Raji (cell line): ENCODE results near the gene EEF2.

Experiments
- POLR2A ChIP-seq: IDR thresholded peaks from 2 replicates; pipeline ENCODE4 v1.6.1; 2011; ENCODE audit warnings: low read depth, low read length, control low read depth; ENCODE audit not compliant: insufficient read depth

EEF2 gene

DNA sequence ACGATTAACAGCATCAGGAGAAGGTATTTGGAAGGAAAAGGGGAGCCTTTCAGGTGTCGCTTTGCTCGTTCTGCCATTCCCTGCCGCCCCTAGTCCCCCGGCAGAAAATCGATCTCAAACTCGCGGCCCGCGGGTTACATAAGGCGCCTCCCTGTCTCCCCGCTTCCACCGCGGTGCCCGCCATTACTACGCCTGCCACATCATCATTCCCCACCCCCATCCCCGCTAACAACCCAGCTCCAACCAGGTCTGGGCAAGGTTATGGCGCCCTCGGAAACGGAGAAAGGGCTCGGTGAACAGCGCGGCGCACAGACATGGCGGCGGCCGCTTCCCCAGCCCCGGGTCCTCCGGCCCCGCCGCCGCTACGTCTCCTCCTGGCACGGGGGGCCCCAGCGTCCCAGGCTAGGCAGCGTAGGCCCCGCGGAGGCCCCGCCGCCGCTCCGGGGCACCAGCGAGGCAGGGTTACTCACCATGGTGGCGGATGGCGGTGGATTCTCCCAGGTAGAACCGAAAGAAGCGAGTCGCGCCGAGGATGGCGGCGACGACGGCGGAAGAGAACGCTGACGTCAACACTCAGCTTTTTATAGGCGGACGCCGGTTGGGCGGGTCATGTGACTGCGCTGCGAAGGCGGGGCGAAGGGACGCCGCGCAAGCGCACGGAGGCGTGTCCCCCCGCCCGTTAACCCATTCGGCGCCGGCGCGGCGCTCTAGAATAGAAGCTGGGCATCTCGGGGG is at the start of gene EEF2:
TSS of gene EEF2 (minus strand) at position 556 of the 735 bp plus-strand sequence. CDS start at position 473, 83 bp downstream.
- TF ChIP-seq POLR2A: peak; percentile 99

DNA sequence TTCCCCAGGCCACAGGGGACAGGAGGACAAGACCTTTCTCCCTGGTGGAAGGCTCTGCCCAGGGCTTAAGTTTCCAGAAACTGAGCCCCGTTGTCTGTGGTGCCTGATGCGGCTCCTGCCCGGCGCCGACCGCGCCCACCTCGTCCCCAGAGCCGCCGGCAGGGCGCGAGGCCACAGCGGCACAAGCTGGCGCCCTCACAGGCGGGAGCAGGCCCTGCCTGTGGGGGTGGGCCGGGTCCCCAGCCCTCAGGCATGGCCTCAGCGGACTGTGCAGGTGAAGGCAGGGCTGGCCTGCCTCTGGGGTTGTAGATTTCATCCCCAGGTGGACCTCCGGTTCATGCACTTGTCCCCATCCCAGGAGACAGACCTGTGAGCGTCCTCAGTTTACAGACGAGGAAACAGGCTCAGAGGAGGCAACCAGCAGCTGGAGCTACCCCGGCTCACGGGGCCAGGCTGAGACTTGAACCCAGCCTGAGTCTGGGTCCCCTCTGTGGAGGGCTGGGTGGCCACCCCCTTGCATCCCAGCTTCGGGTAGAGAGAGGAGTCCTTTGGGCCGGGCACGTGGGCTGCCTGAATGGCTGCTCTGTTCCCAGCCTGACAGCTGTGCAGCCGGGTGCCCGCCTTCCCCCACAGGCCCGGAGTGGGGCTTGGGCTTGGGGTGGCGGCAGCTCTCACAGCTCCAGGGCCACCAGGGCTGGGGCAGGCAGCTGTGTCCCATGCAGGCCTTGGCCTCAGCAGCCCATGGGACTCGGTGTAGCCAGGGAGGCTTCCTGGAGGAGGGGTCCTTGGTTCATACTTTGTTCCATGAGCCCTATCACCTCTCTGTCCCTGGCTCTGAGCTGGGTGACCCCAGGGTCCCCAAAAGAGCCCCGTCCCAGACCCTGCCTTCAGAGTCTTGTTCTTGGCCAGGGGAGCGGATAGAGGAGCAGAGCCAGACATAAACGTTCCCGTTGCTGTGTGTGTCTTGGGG is 49.1 kb upstream of the EEF2 start:
- no peak for TF ChIP-seq POLR2A

DNA sequence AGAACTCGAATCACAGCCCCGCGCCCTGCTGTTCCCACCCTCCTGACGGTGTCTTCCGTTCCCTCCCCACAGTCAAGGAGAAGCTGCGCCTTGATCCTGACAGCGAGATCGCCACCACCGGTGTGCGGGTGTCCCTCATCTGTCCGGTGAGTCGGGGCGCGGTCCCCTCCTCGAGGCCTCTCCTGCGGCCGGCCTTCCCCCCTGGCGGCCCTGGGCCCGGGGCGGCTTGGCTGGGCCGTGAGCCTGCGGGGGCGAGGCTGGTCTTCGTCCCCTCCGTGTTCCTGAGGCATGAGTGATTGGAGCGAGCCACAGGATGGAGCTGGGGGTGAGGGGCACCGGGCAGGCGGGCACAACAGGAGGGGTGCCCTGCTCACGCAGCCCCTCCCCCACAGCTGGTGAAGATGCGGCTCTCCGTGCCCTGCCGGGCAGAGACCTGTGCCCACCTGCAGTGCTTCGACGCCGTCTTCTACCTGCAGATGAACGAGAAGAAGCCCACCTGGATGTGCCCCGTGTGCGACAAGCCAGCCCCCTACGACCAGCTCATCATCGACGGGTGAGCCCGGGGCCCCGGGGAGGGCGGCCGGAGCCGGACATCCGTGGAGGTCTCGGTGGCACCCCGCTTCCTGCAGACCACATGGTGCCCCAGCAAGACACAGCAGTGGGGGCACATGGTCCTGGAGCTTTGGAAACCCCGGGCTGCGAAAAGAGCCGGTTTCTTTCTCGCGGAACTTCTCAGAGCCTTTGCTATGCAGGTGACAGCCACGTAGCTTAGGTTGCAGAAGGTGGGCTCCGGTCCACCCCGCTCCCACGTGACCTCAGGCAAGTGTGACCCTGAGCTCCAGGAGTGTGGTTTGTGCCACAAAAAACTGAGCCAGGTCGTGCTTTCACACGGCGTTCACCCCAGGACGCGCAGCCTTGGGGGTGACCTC is 48.0 kb upstream of the EEF2 start:
- TF ChIP-seq POLR2A: no peak

DNA sequence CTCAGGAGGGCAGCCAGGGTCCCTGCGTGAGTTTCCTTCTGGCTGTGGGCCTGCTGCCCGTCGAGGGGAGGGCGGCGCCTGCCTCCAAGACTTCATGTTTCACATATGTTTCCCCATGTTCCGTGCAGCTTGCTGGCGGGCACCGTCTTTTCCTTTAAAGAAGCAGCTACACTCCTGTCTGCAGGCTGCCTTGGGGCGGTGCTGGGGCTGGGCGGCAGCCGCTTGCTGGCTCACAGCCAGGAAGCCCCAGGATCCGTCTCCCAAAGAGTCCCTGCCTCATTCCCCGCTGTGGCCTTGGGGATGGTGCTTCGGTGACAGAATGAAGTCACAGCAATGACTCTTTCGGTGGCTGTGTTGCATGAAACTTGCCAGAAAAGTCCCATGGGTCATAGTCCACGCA is 47.2 kb upstream of the EEF2 start:
- TF ChIP-seq POLR2A: no peak

DNA sequence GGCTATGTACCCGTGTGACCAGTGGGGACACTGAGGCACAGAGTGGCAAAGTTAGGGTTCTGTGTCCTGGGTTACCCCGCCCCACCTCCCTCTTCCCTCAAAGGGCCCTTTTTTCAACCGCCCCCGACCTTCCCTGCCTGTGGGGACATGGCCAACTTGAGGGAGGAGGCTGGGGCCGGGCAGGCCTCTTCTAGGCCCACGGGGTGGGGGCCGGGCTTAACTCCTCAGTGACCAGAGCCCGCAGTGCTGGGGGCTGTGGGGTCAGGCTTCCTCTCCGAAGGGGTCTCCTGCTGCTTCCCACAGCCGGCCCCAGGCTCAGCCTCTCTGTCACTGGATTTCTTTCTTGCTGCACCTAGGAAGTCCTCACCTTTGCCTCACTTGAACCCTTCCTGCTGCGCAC is 46.2 kb upstream of the EEF2 start:
- no peak for TF ChIP-seq POLR2A

DNA sequence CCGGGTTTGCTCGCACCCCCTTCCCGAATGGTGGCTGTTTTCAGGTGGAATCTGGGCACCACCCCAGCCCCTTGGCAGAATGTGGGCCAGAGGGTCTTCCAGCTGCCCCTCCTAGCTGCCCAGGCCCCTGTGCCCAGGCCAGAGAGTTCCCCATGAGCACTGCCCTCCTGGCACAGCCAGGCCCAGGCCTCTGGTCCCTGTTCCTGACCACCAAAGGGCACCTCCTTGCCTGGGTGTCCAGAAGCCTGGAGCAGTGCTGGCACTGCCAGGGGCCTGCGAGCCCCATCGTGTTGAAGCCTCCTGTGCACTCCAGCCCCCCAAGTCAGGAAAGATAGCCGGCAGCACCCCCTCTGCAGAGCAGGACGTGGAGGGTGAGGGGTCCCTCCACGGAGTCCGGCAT is 45.7 kb upstream of the EEF2 start:
- no peak for TF ChIP-seq POLR2A

DNA sequence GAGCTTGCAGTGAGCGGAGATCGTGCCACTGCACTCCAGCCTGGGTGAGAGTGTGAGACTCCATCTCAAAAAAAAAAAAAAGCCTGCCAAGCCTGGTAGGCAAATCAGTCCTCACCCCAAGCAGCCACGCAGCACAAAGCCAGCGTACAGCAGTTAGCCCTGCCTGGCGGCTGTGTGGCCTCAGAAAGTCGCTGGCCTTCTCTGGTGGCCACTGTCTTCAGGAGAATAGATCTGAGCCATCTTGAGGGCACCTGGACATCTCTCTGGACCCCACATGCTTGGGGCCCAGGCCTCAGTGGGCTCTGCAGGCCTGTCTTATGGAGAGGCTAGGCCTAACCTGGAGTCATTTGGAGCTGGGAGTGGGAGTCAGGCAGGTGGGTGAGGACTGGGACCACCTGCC is 45.3 kb upstream of the EEF2 start:
- no peak for TF ChIP-seq POLR2A

DNA sequence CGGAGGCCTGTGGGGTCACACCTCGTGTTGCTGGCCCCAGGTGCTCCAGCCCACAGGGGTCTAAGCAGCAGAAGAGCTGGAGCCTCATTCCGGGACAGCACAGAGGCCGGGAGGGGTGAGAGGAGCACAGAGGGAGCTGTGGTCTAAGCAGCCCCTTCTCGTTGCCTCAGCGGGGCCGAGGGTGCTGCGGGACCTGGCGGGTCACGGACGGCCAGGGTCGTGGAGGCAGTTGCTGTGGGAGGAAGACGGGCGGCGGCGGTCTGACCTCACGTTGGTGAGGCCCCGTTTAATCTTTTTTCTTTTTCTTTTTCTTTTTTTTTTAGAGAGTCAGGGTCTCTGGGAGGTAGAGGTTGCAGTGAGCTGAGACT is 44.0 kb upstream of the EEF2 start:
- no peak for TF ChIP-seq POLR2A

DNA sequence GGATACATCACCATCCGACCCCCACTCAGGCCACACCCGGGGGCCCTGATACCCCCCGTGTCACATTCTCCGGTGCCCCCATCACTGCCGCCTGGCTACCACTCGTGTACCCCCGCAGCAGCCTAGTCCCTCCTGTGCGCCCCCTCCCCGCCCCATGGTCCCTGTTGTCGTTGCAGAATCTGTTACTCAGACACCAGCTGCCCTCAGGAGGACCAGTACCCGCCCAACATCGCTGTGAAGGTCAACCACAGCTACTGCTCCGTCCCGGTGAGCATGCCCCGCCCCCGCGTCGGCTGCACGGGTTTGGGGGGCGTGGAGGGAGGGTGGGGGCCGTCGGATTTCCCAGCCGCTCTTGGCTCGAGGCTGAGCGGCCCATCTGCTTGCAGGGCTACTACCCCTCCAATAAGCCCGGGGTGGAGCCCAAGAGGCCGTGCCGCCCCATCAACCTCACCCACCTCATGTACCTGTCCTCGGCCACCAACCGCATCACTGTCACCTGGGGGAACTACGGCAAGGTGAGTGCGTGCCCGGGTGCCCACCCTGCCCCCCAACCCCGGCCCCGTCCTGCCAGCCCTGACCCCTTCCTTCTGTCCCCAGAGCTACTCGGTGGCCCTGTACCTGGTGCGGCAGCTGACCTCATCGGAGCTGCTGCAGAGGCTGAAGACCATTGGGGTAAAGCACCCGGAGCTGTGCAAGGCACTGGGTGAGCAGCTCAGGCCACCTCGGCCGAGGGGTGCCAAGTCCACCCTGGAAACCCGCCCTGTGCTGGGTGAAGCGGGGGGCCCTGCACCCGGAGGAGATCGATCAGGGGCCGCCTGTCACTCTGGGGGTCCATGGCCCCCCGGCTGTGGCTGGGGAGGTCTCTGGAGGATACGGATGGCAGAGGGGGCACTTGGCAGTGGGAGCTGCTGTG is 43.3 kb upstream of the EEF2 start:
- no peak for TF ChIP-seq POLR2A

DNA sequence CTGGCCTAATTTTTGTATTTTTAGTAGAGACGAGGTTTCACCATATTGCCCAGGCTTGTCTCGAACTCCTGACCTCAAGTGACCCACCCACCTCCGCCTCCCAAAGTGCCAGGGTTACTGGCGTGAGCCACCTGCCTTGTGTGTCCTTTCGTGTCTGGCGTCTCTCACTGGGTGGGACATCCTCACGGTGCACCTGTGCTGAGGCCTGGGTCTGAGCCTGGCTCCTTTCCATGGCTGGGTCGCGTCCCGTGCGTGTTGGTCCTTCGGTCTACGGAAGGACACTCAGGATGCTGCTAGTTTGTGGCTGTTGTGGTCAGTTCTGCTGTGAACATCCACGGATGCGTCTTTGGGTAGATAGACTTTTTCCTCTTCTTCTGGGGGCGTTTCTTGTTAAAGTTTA is 41.9 kb upstream of the EEF2 start:
- no peak for TF ChIP-seq POLR2A

DNA sequence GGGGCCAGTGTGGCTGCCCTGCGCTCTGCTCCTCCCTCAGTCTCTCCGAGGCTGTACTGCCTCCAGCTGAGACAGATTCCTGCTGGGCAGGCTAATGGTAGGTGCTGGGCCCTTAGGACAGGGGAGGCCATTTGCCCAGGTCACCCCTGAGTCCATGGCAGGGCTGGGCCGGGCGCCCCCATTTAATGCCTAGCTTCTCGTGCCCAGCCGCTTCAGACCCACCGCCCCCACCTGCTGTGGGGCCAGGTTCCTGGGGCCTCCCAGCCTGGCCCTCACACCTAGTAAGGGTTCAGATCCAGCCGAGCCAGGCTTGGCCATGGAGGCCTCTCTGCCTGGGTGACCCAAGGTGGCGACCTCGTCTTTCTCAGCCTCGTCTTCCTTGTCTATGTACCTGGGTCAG is 40.1 kb upstream of the EEF2 start:
- TF ChIP-seq POLR2A: no peak

DNA sequence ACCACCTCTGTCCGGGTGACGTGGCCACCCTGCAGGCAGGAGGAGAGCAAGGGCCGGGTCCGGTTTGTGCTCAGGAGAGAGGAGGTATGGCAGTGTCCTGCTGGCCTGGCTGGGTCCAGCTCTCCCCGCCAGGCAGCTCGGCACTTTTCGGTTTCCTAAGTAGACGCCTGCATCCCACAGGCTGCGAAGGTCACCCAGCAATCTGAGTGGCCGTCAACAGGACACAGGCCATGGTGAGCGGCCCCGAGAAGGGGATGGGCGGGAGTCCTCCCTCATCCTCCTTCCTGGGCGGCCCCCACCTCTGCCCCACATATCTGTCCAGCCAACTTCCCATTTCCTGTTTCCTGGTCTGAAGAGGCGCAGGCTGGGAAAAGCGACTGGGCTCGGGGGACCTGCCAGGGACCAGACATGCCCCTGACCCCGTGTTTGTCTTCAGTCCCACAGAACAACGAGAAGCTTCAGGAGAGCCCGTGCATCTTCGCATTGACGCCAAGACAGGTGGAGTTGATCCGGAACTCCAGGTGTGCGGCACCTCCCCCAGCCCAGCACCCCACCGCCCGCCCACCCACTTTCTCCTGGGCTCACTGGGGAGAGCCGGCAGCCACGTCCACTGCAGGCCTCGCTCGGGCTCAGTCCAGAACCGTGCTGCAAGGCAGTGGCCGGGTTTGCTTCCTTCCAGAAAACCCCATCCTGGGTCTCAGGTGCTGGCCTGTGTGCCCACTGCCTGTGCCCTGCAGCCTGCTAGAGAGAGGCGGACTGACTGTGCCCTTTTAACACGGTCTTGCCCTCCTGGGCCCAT is 38.5 kb upstream of the EEF2 start:
- TF ChIP-seq POLR2A: no peak

DNA sequence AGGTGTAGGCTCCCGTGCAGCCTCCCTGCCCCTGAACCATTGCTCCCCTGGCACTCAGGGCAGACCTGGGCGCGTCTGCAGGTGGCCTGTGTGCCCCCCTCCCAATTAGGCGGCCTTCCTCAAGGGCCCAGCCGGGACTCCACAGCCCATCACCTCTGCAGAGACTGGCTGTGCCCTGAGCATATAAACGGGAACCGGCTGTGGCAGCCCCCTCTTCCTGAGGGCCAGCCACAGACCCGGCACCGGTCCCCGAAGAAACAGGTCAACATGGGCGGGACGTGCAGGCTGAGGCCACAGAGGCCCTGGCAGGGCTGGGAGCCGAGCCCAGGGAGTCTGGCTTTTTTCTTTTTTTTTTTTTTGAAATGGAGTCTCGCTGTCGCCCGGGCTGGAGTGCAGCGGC is 34.3 kb upstream of the EEF2 start:
- TF ChIP-seq POLR2A: no peak

DNA sequence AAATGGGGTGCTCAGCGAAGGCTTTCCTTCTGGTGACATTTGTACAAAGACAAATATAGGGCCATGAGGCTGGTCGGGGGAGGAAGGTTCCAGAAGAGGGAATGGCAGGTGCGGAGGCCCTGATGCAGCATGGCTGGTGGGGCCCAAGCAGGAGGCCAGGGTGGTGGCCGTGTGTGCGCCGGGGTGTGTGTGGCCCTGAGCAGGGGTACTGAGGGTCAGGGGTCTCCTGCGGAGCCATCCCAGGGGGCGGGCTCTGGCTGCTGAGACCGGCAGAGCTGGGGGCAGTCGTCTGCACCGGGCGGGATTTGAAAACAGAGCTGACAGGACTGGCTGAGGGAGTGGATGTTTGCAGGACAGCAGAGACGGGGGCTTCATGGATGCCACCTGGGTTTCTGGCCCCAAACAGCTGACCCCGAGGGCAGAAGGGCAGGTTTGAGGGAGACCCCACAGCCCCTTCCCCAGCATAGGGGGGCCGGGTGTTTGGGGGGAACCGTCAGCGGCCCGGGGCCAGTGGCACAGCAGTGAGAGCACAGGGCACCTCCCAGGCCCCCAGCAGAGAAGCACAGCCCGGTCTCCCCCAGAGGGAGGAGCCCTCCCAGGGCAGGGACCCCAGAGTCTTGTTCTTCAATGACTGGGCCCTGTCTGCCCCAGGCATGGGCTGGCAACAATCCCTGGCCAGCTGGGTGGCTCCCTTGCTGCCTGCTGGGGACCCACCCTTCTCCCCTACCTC is 33.7 kb upstream of the EEF2 start:
- TF ChIP-seq POLR2A: no peak
